Measurements from ENCODE around the gene GOLGA6L24. TPM values are rescaled to one million over a fixed set of nuclear protein-coding genes. Genes with fewer than 3 reads are reported as not detected.
"Not testable (repeated sequence)": the region's sequence is repeated elsewhere in the genome, so short reads cannot be mapped to it uniquely, and the experiment has no call there.

GOLGA6L24 gene
- total and polyA plus RNA-seq, 2 donors from 2014 or later, result not detected

- H3K9ac ChIP-seq (ENCODE audit: low read length in 3 of 3); DNase-seq; H3K9me3 ChIP-seq (ENCODE audit: control insufficient read depth in 2 of 3, insufficient read depth in 1 of 3, low read length in 3 of 3); intact Hi-C loops (cut with DNase I); FAIRE-seq; H3K4me3 ChIP-seq (ENCODE audit: low read length in 3 of 3); H3K36me3 ChIP-seq (ENCODE audit: control insufficient read depth in 2 of 3, insufficient read depth in 3 of 3, low read length in 3 of 3); H3K4me1 ChIP-seq (ENCODE audit: control insufficient read depth in 2 of 3, insufficient read depth in 2 of 3, low read depth in 1 of 3, low read length in 3 of 3); H3K27me3 ChIP-seq (ENCODE audit: control insufficient read depth, insufficient read depth, low read length); H3K27ac ChIP-seq (ENCODE audit: low read depth in 2 of 2, low read length in 2 of 2): not testable (repeated sequence)
Observed at GRCh38 chr15:28319725-28320124, 38.2 kb downstream of the GOLGA6L24 start.

GRCh38 chr15:28318828-28319227 is 39.1 kb downstream of the GOLGA6L24 start:
- H3K27ac ChIP-seq (ENCODE audit: low read depth in 2 of 2, low read length in 2 of 2); FAIRE-seq; H3K9ac ChIP-seq (ENCODE audit: low read length in 3 of 3); H3K4me3 ChIP-seq (ENCODE audit: low read length in 3 of 3); intact Hi-C loops (cut with DNase I); H3K9me3 ChIP-seq (ENCODE audit: control insufficient read depth in 2 of 3, insufficient read depth in 1 of 3, low read length in 3 of 3); DNase-seq; H3K36me3 ChIP-seq (ENCODE audit: control insufficient read depth in 2 of 3, insufficient read depth in 3 of 3, low read length in 3 of 3); H3K4me1 ChIP-seq (ENCODE audit: control insufficient read depth in 2 of 3, insufficient read depth in 2 of 3, low read depth in 1 of 3, low read length in 3 of 3); H3K27me3 ChIP-seq (ENCODE audit: control insufficient read depth, insufficient read depth, low read length): not testable (repeated sequence)

GRCh38 chr15:28318122-28318521 is 39.8 kb downstream of the GOLGA6L24 start:
- FAIRE-seq, result not testable (repeated sequence)

GRCh38 chr15:28316958-28317357 is 40.9 kb downstream of the GOLGA6L24 start:
- H3K27me3 ChIP-seq (ENCODE audit: control insufficient read depth, insufficient read depth, low read length); H3K4me1 ChIP-seq (ENCODE audit: control insufficient read depth in 2 of 3, insufficient read depth in 2 of 3, low read depth in 1 of 3, low read length in 3 of 3); H3K36me3 ChIP-seq (ENCODE audit: control insufficient read depth in 2 of 3, insufficient read depth in 3 of 3, low read length in 3 of 3); intact Hi-C loops (cut with DNase I); H3K9ac ChIP-seq (ENCODE audit: low read length in 3 of 3); H3K4me3 ChIP-seq (ENCODE audit: low read length in 3 of 3); H3K27ac ChIP-seq (ENCODE audit: low read depth in 2 of 2, low read length in 2 of 2); FAIRE-seq; H3K9me3 ChIP-seq (ENCODE audit: control insufficient read depth in 2 of 3, insufficient read depth in 1 of 3, low read length in 3 of 3); DNase-seq: not testable (repeated sequence)

More at GRCh38 chr15:28318122-28318521, 39.8 kb downstream of the GOLGA6L24 start:
- H3K4me3 ChIP-seq (ENCODE audit: low read length in 3 of 3); H3K9ac ChIP-seq (ENCODE audit: low read length in 3 of 3); intact Hi-C loops (cut with DNase I); H3K27ac ChIP-seq (ENCODE audit: low read depth in 2 of 2, low read length in 2 of 2); H3K9me3 ChIP-seq (ENCODE audit: control insufficient read depth in 2 of 3, insufficient read depth in 1 of 3, low read length in 3 of 3); H3K36me3 ChIP-seq (ENCODE audit: control insufficient read depth in 2 of 3, insufficient read depth in 3 of 3, low read length in 3 of 3); H3K27me3 ChIP-seq (ENCODE audit: control insufficient read depth, insufficient read depth, low read length); H3K4me1 ChIP-seq (ENCODE audit: control insufficient read depth in 2 of 3, insufficient read depth in 2 of 3, low read depth in 1 of 3, low read length in 3 of 3); DNase-seq: not testable (repeated sequence)

GRCh38 chr15:28310454-28310853 is 47.4 kb downstream of the GOLGA6L24 start:
- H3K27me3 ChIP-seq (ENCODE audit: control insufficient read depth, insufficient read depth, low read length); intact Hi-C loops (cut with DNase I); H3K9me3 ChIP-seq (ENCODE audit: control insufficient read depth in 2 of 3, insufficient read depth in 1 of 3, low read length in 3 of 3); FAIRE-seq; H3K4me3 ChIP-seq (ENCODE audit: low read length in 3 of 3); DNase-seq; H3K4me1 ChIP-seq (ENCODE audit: control insufficient read depth in 2 of 3, insufficient read depth in 2 of 3, low read depth in 1 of 3, low read length in 3 of 3); H3K36me3 ChIP-seq (ENCODE audit: control insufficient read depth in 2 of 3, insufficient read depth in 3 of 3, low read length in 3 of 3); H3K9ac ChIP-seq (ENCODE audit: low read length in 3 of 3); H3K27ac ChIP-seq (ENCODE audit: low read depth in 2 of 2, low read length in 2 of 2): not testable (repeated sequence)

- intact Hi-C loops (cut with DNase I); FAIRE-seq; H3K9me3 ChIP-seq (ENCODE audit: control insufficient read depth in 2 of 3, insufficient read depth in 1 of 3, low read length in 3 of 3); H3K27me3 ChIP-seq (ENCODE audit: control insufficient read depth, insufficient read depth, low read length); H3K27ac ChIP-seq (ENCODE audit: low read depth in 2 of 2, low read length in 2 of 2); H3K4me1 ChIP-seq (ENCODE audit: control insufficient read depth in 2 of 3, insufficient read depth in 2 of 3, low read depth in 1 of 3, low read length in 3 of 3); DNase-seq; H3K4me3 ChIP-seq (ENCODE audit: low read length in 3 of 3); H3K9ac ChIP-seq (ENCODE audit: low read length in 3 of 3); H3K36me3 ChIP-seq (ENCODE audit: control insufficient read depth in 2 of 3, insufficient read depth in 3 of 3, low read length in 3 of 3): not testable (repeated sequence)
Observed at GRCh38 chr15:28308718-28309117, 49.2 kb downstream of the GOLGA6L24 start.

Other genes with a start within 250 kb of the GOLGA6L24 start
- gene HERC2, start 35.9 kb downstream of the GOLGA6L24 start, total RNA-seq, result 58.4 TPM
- gene HERC2, start 35.9 kb downstream of the GOLGA6L24 start, polyA plus RNA-seq (ENCODE audit: insufficient read depth, low read depth, low replicate concordance), result 17.9 TPM
- gene GOLGA8F, start 20.6 kb upstream of the GOLGA6L24 start, total RNA-seq, result not detected
- gene GOLGA8F, start 20.6 kb upstream of the GOLGA6L24 start, polyA plus RNA-seq (ENCODE audit: insufficient read depth, low read depth, low replicate concordance), result not detected
- gene GOLGA8G, start 174.9 kb upstream of the GOLGA6L24 start, total RNA-seq, result not detected
- not detected for gene GOLGA8G, start 174.9 kb upstream of the GOLGA6L24 start, polyA plus RNA-seq (ENCODE audit: insufficient read depth, low read depth, low replicate concordance)
- not detected for gene GOLGA6L25, start 195.5 kb upstream of the GOLGA6L24 start, total RNA-seq
- gene GOLGA6L25, start 195.5 kb upstream of the GOLGA6L24 start, polyA plus RNA-seq (ENCODE audit: insufficient read depth, low read depth, low replicate concordance), result not detected